Sigmoid colon (tissue), 7 donors: ENCODE data around the gene SOWAHA. TPM values are rescaled to one million over a fixed set of nuclear protein-coding genes. Genes with fewer than 3 reads are reported as not detected.
A peak's percentile ranks its signal among the peaks of the same experiment; 100 is the strongest.
"Not testable (repeated sequence)": the region's sequence is repeated elsewhere in the genome, so short reads cannot be mapped to it uniquely, and the experiment has no call there.

Source experiments
- DNase-seq: peaks from one replicate; pipeline ENCODE4 v3.0.0-alpha.2; 2019
- H3K27ac ChIP-seq, 4 donors: fragments of 200-600 bp; sonication (generic); one replicate each; pipeline ENCODE4 v1.5.1; 2016 to 2019; ENCODE audit warnings: mild to moderate bottlenecking in 1 of 4
- H3K27me3 ChIP-seq, 3 donors: fragments of 200-600 bp; sonication (generic); one replicate each; pipeline ENCODE4 v1.5.1; 2019; ENCODE audit warnings: mild to moderate bottlenecking in 1 of 3
- H3K36me3 ChIP-seq, 4 donors: fragments of 200-600 bp; sonication (generic); one replicate each; pipeline ENCODE4 v1.5.1; 2016 to 2019
- H3K4me1 ChIP-seq, 4 donors: fragments of 200-600 bp; sonication (generic); one replicate each; pipeline ENCODE4 v1.5.1; 2017 to 2019
- H3K4me3 ChIP-seq, 4 donors: fragments of 200-600 bp; sonication (generic); one replicate each; pipeline ENCODE4 v1.5.1; 2017 to 2019; ENCODE audit warnings: mild to moderate bottlenecking in 2 of 4, moderate library complexity in 1 of 4
- H3K9me3 ChIP-seq, 4 donors: fragments of 200-600 bp in 3 of 4; sonication (generic) in 3 of 4; one replicate each; pipeline versions ENCODE4 v1.5.1 to v1.6.1; 2013 to 2019
- CTCF ChIP-seq, 4 experiments: fragments of 450-650 bp in 3 of 4; fragments of 200-600 bp in 1 of 4; IDR thresholded peaks; one replicate each; pipeline ENCODE4 v1.5.1; 2016 to 2019; ENCODE audit warnings: antibody characterized with exemption in 4 of 4, mild to moderate bottlenecking in 3 of 4, moderate library complexity in 2 of 4
- EP300 ChIP-seq, 4 donors: sonication (generic); formaldehyde crosslinking; IDR thresholded peaks; one replicate each; pipeline ENCODE4 v1.6.1; 2017; ENCODE audit warnings: antibody characterized with exemption in 4 of 4
- POLR2A ChIP-seq, 2 donors: fragments of 450-650 bp; IDR thresholded peaks; one replicate each; pipeline ENCODE4 v1.6.1; 2016; ENCODE audit warnings: antibody characterized with exemption in 2 of 2, mild to moderate bottlenecking in 2 of 2, moderate library complexity in 2 of 2
- POLR2AphosphoS5 ChIP-seq, 4 donors: sonication (generic); formaldehyde crosslinking; IDR thresholded peaks; one replicate each; pipeline ENCODE4 v1.6.1; 2017; ENCODE audit warnings: antibody characterized with exemption in 4 of 4
- WGBS, 2 donors: extraction: QIAGEN DNeasy Blood & Tissue Kit; methylation state at CpG; one replicate each; pipeline ENCODE4 v1.1.7; 2013; 5-methylcytosine and 5-hydroxymethylcytosine counted together
- intact Hi-C: fragments of 100-400 bp; cut with DNase I; formaldehyde crosslinking; loops from one replicate; pipeline ENCODE4 v1.15.1; 2023
- polyA plus RNA-seq, 3 donors: library from polyadenylated mRNA; stranded (reverse); fragments of 200-250 nt; gene quantifications; one replicate each; pipeline ENCODE4 v1.2.3, GENCODE V29; 2013
- total RNA-seq, 4 donors: library from RNA; depleted of rRNA; stranded (reverse); fragments of >200 nt; gene quantifications; one replicate each; pipeline ENCODE4 v1.1.0, GENCODE V29; 2016
- donor health status: healthy with polysubstance abuse.
- donor health status: Bipolar disorder and iron deficiency.
- donor health status: healthy.

SOWAHA gene
- total and polyA plus RNA-seq, 7 donors = 0.16 to 33.8 (median 8.0) TPM; not detected in 2

- DNase-seq = no peak
- H3K4me3 ChIP-seq = no peak overlapping the region
- no peaks in the 10 kb centered on the region for H3K4me1 ChIP-seq
- no peaks in the 10 kb centered on the region for H3K36me3 ChIP-seq
- no peak overlapping the region for H3K27ac ChIP-seq
- H3K9me3 ChIP-seq = no peaks in the 10 kb centered on the region
- no peak for TF ChIP-seq POLR2AphosphoS5 (IDR thresholded peaks at IDR 0.05)
- no peak for TF ChIP-seq POLR2A (IDR thresholded peaks at IDR 0.05)
- TF ChIP-seq CTCF (IDR thresholded peaks at IDR 0.05) = no peak
- no peak for TF ChIP-seq EP300 (IDR thresholded peaks at IDR 0.05)
- intact Hi-C loops = no loop called here
- whole genome bisulfite sequencing, 2 donors = 86% methylated on average over 5 of the region's 5 CpGs
- peaks cover 0 to 17% (median 0%) of the 10 kb centered on the region in 3 donors for H3K27me3 ChIP-seq
Measured at GRCh38 chr5:132802044-132802684, 10.9 kb upstream of the SOWAHA start.

GRCh38 chr5:132802685-132803066 lies 10.4 kb upstream of the SOWAHA start:
- peaks cover 0 to 17% (median 0%) of the 10 kb centered on the region in 3 donors for H3K27me3 ChIP-seq
- H3K36me3 ChIP-seq, H3K9me3 ChIP-seq, intact Hi-C loops, H3K27ac ChIP-seq, H3K4me1 ChIP-seq, DNase-seq, H3K4me3 ChIP-seq: not testable (repeated sequence)
- 88 to 90% methylated on average over 5 of the region's 5 CpGs for WGBS, 2 donors

GRCh38 chr5:132804219-132804618 lies 8.9 kb upstream of the SOWAHA start:
- H3K27ac ChIP-seq, H3K9me3 ChIP-seq, H3K4me1 ChIP-seq, intact Hi-C loops, H3K36me3 ChIP-seq, H3K4me3 ChIP-seq, DNase-seq: not testable (repeated sequence)
- 94 to 100% methylated on average over 1 of the region's 1 CpG for WGBS, 2 donors
- H3K27me3 ChIP-seq = peaks cover 0 to 17% (median 0%) of the 10 kb centered on the region in 3 donors

- intact Hi-C loops, H3K9me3 ChIP-seq, H3K4me3 ChIP-seq, DNase-seq, H3K36me3 ChIP-seq, H3K4me1 ChIP-seq, H3K27ac ChIP-seq: not testable (repeated sequence)
- 88 to 96% methylated on average over 6 of the region's 6 CpGs for WGBS, 2 donors
- peaks cover 2 to 24% (median 6%) of the 10 kb centered on the region in 3 donors for H3K27me3 ChIP-seq
Measured at GRCh38 chr5:132805872-132806271, 7.2 kb upstream of the SOWAHA start.

- peaks cover 5 to 27% (median 15%) of the 10 kb centered on the region in 3 donors for H3K27me3 ChIP-seq
- H3K27ac ChIP-seq, H3K4me3 ChIP-seq, H3K36me3 ChIP-seq, H3K4me1 ChIP-seq, intact Hi-C loops, DNase-seq, H3K9me3 ChIP-seq: not testable (repeated sequence)
- WGBS, 2 donors = 19 to 72% methylated on average over 12 of the region's 12 CpGs
Measured at GRCh38 chr5:132806804-132807162, 6.3 kb upstream of the SOWAHA start.

GRCh38 chr5:132807163-132807838 lies 5.8 kb upstream of the SOWAHA start:
- Histone ChIP-seq H3K4me1 (no peaks in the 10 kb centered on the region), H3K27me3 (peaks cover 10 to 32% (median 20%) of the 10 kb centered on the region in 3 donors), H3K9me3 (no peaks in the 10 kb centered on the region), H3K27ac (no peak overlapping the region), H3K4me3 (no peak overlapping the region), H3K36me3 (no peaks in the 10 kb centered on the region)
- WGBS, 2 donors = 23 to 55% methylated on average over 12 of the region's 12 CpGs
- intact Hi-C loops = no loop called here
- DNase-seq = peak; percentile 13
- TF ChIP-seq POLR2A (IDR thresholded peaks at IDR 0.05) = no peak
- TF ChIP-seq POLR2AphosphoS5 (IDR thresholded peaks at IDR 0.05) = no peak
- TF ChIP-seq CTCF (IDR thresholded peaks at IDR 0.05) = no peak
- TF ChIP-seq EP300 (IDR thresholded peaks at IDR 0.05) = no peak

- H3K4me3 ChIP-seq = no peak overlapping the region
- no peaks in the 10 kb centered on the region for H3K36me3 ChIP-seq
- peaks cover 14 to 43% (median 32%) of the 10 kb centered on the region in 3 donors for H3K27me3 ChIP-seq
- peaks cover 0 to 7% (median 6%) of the 10 kb centered on the region in 4 donors for H3K4me1 ChIP-seq
- intact Hi-C loops = no loop called here
- TF ChIP-seq POLR2A (IDR thresholded peaks at IDR 0.05) = no peak
- no peak for TF ChIP-seq EP300 (IDR thresholded peaks at IDR 0.05)
- no peak for TF ChIP-seq CTCF (IDR thresholded peaks at IDR 0.05)
- no peak for TF ChIP-seq POLR2AphosphoS5 (IDR thresholded peaks at IDR 0.05)
- no peaks in the 10 kb centered on the region for H3K9me3 ChIP-seq
- 11 to 51% methylated on average over 2 of the region's 2 CpGs for WGBS, 2 donors
- no peak overlapping the region for H3K27ac ChIP-seq
- DNase-seq = no peak
Measured at GRCh38 chr5:132808448-132808847, 4.7 kb upstream of the SOWAHA start.
